H9 (cell line): Measurements from ENCODE around the gene ITGA1. TPM values are rescaled to one million over a fixed set of nuclear protein-coding genes. Genes with fewer than 3 reads are reported as not detected.

Experiments used
- DNase-seq: peaks from one replicate; pipeline ENCODE4 v3.0.0-alpha.2; 2017
- H2AFZ ChIP-seq: one replicate; pipeline ENCODE4 v1.6.1; 2013; ENCODE audit warnings: mild to moderate bottlenecking, low read length, control low read depth, moderate library complexity
- H2AK5ac ChIP-seq: 2 replicates; pipeline ENCODE4 v1.6.1; 2013; ENCODE audit warnings: low read length, control low read depth, mixed read lengths; ENCODE audit not compliant: insufficient read length
- H2BK120ac ChIP-seq: one replicate; pipeline ENCODE4 v1.6.1; 2013; ENCODE audit warnings: low read depth, mild to moderate bottlenecking, low read length, control low read depth, inconsistent platforms; ENCODE audit not compliant: poor library complexity, severe bottlenecking
- H2BK12ac ChIP-seq: 2 replicates; pipeline ENCODE4 v1.6.1; 2013; ENCODE audit warnings: low read length, control low read depth, mixed read lengths, low read depth; ENCODE audit not compliant: insufficient read length
- H2BK15ac ChIP-seq: 2 replicates; pipeline ENCODE4 v1.6.1; 2013; ENCODE audit warnings: low read depth, low read length, control low read depth
- H2BK20ac ChIP-seq: one replicate; pipeline ENCODE4 v1.6.1; 2013; ENCODE audit warnings: low read depth, mild to moderate bottlenecking, low read length, control low read depth, inconsistent platforms; ENCODE audit not compliant: poor library complexity, severe bottlenecking
- H2BK5ac ChIP-seq: 2 replicates; pipeline ENCODE4 v1.6.1; 2013; ENCODE audit warnings: low read length, control low read depth, mixed read lengths; ENCODE audit not compliant: insufficient read length
- H3K14ac ChIP-seq: 2 replicates; pipeline ENCODE4 v1.6.1; 2013; ENCODE audit warnings: low read length, control low read depth; ENCODE audit not compliant: insufficient read depth
- H3K18ac ChIP-seq: 2 replicates; pipeline ENCODE4 v1.6.1; 2013; ENCODE audit warnings: low read depth, mild to moderate bottlenecking, mixed read lengths, low read length, control low read depth; ENCODE audit not compliant: insufficient read length
- H3K23ac ChIP-seq: 2 replicates; pipeline ENCODE4 v1.6.1; 2013; ENCODE audit warnings: low read length, control low read depth, mixed read lengths, low read depth; ENCODE audit not compliant: insufficient read length
- H3K23me2 ChIP-seq: 2 replicates; pipeline ENCODE4 v1.6.1; 2013; ENCODE audit warnings: low read depth, mild to moderate bottlenecking, mixed read lengths, low read length, control low read depth; ENCODE audit not compliant: insufficient read length, poor library complexity, severe bottlenecking
- H3K27ac ChIP-seq: 2 replicates; pipeline ENCODE4 v1.5.1; 2013; ENCODE audit warnings: low read length, control low read depth, mixed read lengths, low read depth; ENCODE audit not compliant: insufficient read length
- H3K27me3 ChIP-seq: 2 replicates; pipeline ENCODE4 v1.6.1; 2013; ENCODE audit warnings: low read length, control low read depth, inconsistent platforms; ENCODE audit not compliant: insufficient read depth
- H3K4ac ChIP-seq: 2 replicates; pipeline ENCODE4 v1.6.1; 2013; ENCODE audit warnings: low read depth, mild to moderate bottlenecking, control low read depth, inconsistent platforms, low read length, moderate library complexity
- H3K4me1 ChIP-seq: 2 replicates; pipeline ENCODE4 v1.6.1; 2013; ENCODE audit warnings: low read length, control low read depth, inconsistent platforms; ENCODE audit not compliant: insufficient read depth
- H3K4me2 ChIP-seq: 2 replicates; pipeline ENCODE4 v1.6.1; 2013; ENCODE audit warnings: low read length, control low read depth, mixed read lengths; ENCODE audit not compliant: insufficient read length, insufficient read depth
- H3K56ac ChIP-seq: 2 replicates; pipeline ENCODE4 v1.6.1; 2013; ENCODE audit warnings: low read depth, mild to moderate bottlenecking, mixed read lengths, low read length, control low read depth; ENCODE audit not compliant: insufficient read length
- H3K79me1 ChIP-seq: 2 replicates; pipeline ENCODE4 v1.6.1; 2013; ENCODE audit warnings: low read depth, mild to moderate bottlenecking, moderate library complexity, low read length, control low read depth, inconsistent platforms; ENCODE audit not compliant: insufficient read depth, poor library complexity, severe bottlenecking
- H3K79me2 ChIP-seq: 2 replicates; pipeline ENCODE4 v1.6.1; 2013; ENCODE audit warnings: low read length, control low read depth, inconsistent platforms; ENCODE audit not compliant: insufficient read depth
- H3K9ac ChIP-seq: 2 replicates; pipeline ENCODE4 v1.6.1; 2013; ENCODE audit warnings: low read length, control low read depth, mixed read lengths; ENCODE audit not compliant: insufficient read length; ENCODE audit errors: extremely low read depth
- H3K9me3 ChIP-seq: one replicate; pipeline ENCODE4 v1.6.1; 2013; ENCODE audit warnings: low read depth, low read length, inconsistent platforms; ENCODE audit not compliant: control insufficient read depth
- H3T11ph ChIP-seq: one replicate; pipeline ENCODE4 v1.6.1; 2013; ENCODE audit warnings: mild to moderate bottlenecking, low read length, control low read depth, inconsistent platforms
- H4K20me1 ChIP-seq: one replicate; pipeline ENCODE4 v1.6.1; 2013; ENCODE audit not compliant: control insufficient read depth, insufficient read length, insufficient read depth
- H4K5ac ChIP-seq: 2 replicates; pipeline ENCODE4 v1.6.1; 2013; ENCODE audit warnings: low read depth, mild to moderate bottlenecking, mixed read lengths, low read length, control low read depth; ENCODE audit not compliant: insufficient read length
- H4K8ac ChIP-seq: replicated peaks from 2 replicates; pipeline ENCODE4 v1.6.1; 2013; ENCODE audit warnings: low read length, control low read depth, mixed read lengths, low read depth; ENCODE audit not compliant: insufficient read length
- H4K91ac ChIP-seq: 2 replicates; pipeline ENCODE4 v1.6.1; 2013; ENCODE audit warnings: low read depth, mild to moderate bottlenecking, moderate library complexity, mixed read lengths, low read length, control low read depth; ENCODE audit not compliant: insufficient read length
- H3K27ac Mint-ChIP-seq, 3 experiments: 2 replicates in 2 of 3; 3 replicates in 1 of 3; pipeline ENCODE4 v1.8.0; 2020 to 2021; ENCODE audit warnings: mixed read lengths in 3 of 3, mild to moderate bottlenecking in 1 of 3, moderate library complexity in 1 of 3
- H3K27me3 Mint-ChIP-seq: 2 replicates; pipeline ENCODE4 v1.8.0; 2021; ENCODE audit warnings: low read depth, mild to moderate bottlenecking, moderate library complexity, mixed read lengths
- H3K36me3 Mint-ChIP-seq, 3 experiments: 2 replicates in 2 of 3; 3 replicates in 1 of 3; pipeline ENCODE4 v1.8.0; 2020 to 2021; ENCODE audit warnings: low read depth in 3 of 3, mixed read lengths in 3 of 3; ENCODE audit not compliant: insufficient read depth in 1 of 3
- H3K4me1 Mint-ChIP-seq, 2 experiments: 2 replicates each; pipeline ENCODE4 v1.8.0; 2020; ENCODE audit warnings: mixed read lengths in 2 of 2
- H3K4me3 Mint-ChIP-seq, 2 experiments: 2 replicates in 1 of 2; 3 replicates in 1 of 2; pipeline ENCODE4 v1.8.0; 2020 to 2021; ENCODE audit warnings: mild to moderate bottlenecking in 2 of 2, mixed read lengths in 2 of 2, moderate library complexity in 1 of 2
- H3K9me3 Mint-ChIP-seq, 2 experiments: 2 replicates in 1 of 2; 3 replicates in 1 of 2; pipeline ENCODE4 v1.8.0; 2020; ENCODE audit warnings: mild to moderate bottlenecking in 2 of 2, mixed read lengths in 2 of 2, moderate library complexity in 1 of 2
- CTCF ChIP-seq: fragments of 200-600 bp; sonication (generic); conservative IDR thresholded peaks from 3 replicates; pipeline ENCODE4 v1.8.0; 2021; ENCODE audit warnings: antibody characterized with exemption, mild to moderate bottlenecking
- whole genome bisulfite sequencing: extraction: QIAGEN DNeasy Blood & Tissue Kit; methylation state at CpG from one replicate; pipeline ENCODE4 v1.1.7; 2013; ENCODE audit warnings: missing lambda C conversion rate, low lambda C conversion rate, mixed read lengths; ENCODE audit not compliant: insufficient read length; ENCODE audit errors: extremely low coverage; 5-methylcytosine and 5-hydroxymethylcytosine counted together
- total RNA-seq: library from RNA; stranded (reverse); gene quantifications from 2 replicates; pipeline ENCODE4 v1.2.1, GENCODE V29; 2021

The ITGA1 gene
- total RNA-seq, 1 experiment from 2014 or later: 3.9 TPM

GRCh38 chr5:52943285-52943684 lies 155.6 kb downstream of the ITGA1 start:
- Histone ChIP-seq H2BK120ac (no peak overlapping the region), H2BK15ac (no peak overlapping the region), H3K79me1 (no peaks in the 10 kb centered on the region), H3K4me1 (no peaks in the 10 kb centered on the region), H3K4ac (no peak overlapping the region), H3K23ac (no peak overlapping the region), H2BK5ac (no peak overlapping the region), H3K9ac (no peak overlapping the region), H3K27ac (no peak overlapping the region), H4K5ac (no peak overlapping the region), H2AK5ac (no peak overlapping the region), H3K18ac (no peak overlapping the region), H3K14ac (no peak overlapping the region), H3K4me2 (no peak overlapping the region), H2BK12ac (no peak overlapping the region), H3K23me2 (no peaks in the 10 kb centered on the region), H4K8ac (no peak overlapping the region), H3K27me3 (no peaks in the 10 kb centered on the region), H3K9me3 (no peaks in the 10 kb centered on the region), H3K79me2 (no peaks in the 10 kb centered on the region), H2BK20ac (no peak overlapping the region), H3K56ac (no peak overlapping the region), H3T11ph (no peak overlapping the region), H2AFZ (no peak overlapping the region), H4K20me1 (no peaks in the 10 kb centered on the region), H4K91ac (no peak overlapping the region)
- no peaks in the 10 kb centered on the region for H3K4me1 Mint-ChIP-seq
- no peak overlapping the region for H3K4me3 Mint-ChIP-seq
- no CpG with 5 or more reads among the region's 2 CpGs for whole genome bisulfite sequencing
- TF ChIP-seq CTCF: peak; percentile 32; the same call in 1 of the 3 replicates
- H3K36me3 Mint-ChIP-seq: no peaks in the 10 kb centered on the region
- DNase-seq: no peak
- no peaks in the 10 kb centered on the region for H3K9me3 Mint-ChIP-seq
- H3K27ac Mint-ChIP-seq: no peak overlapping the region
- H3K27me3 Mint-ChIP-seq: no peaks in the 10 kb centered on the region
